Endothelial cell (in vitro differentiated cells): Measurements from ENCODE around the gene TMPRSS2. TPM values are rescaled to one million over a fixed set of nuclear protein-coding genes. Genes with fewer than 3 reads are reported as not detected.

ENCODE experiments used
- DNase-seq: peaks from one replicate; pipeline ENCODE4 v3.0.0; 2021; ENCODE audit warnings: low spot score
- H3K27ac Mint-ChIP-seq: one replicate; pipeline ENCODE4 v1.8.0; 2021; ENCODE audit warnings: mixed read lengths, inconsistent platforms; ENCODE audit not compliant: unreplicated experiment
- H3K27me3 Mint-ChIP-seq: one replicate; pipeline ENCODE4 v1.8.0; 2021; ENCODE audit warnings: mild to moderate bottlenecking, moderate library complexity, mixed read lengths, inconsistent platforms; ENCODE audit not compliant: unreplicated experiment
- H3K36me3 Mint-ChIP-seq: one replicate; pipeline ENCODE4 v1.8.0; 2021; ENCODE audit warnings: mild to moderate bottlenecking, low read depth, mixed read lengths, inconsistent platforms; ENCODE audit not compliant: unreplicated experiment
- H3K4me1 Mint-ChIP-seq: one replicate; pipeline ENCODE4 v1.8.0; 2021; ENCODE audit warnings: mild to moderate bottlenecking, mixed read lengths, inconsistent platforms; ENCODE audit not compliant: unreplicated experiment
- H3K4me3 Mint-ChIP-seq: one replicate; pipeline ENCODE4 v1.8.0; 2021; ENCODE audit warnings: mild to moderate bottlenecking, mixed read lengths, inconsistent platforms; ENCODE audit not compliant: unreplicated experiment
- H3K9me3 Mint-ChIP-seq: one replicate; pipeline ENCODE4 v1.8.0; 2021; ENCODE audit warnings: mixed read lengths, inconsistent platforms; ENCODE audit not compliant: unreplicated experiment
- total RNA-seq: library from RNA; stranded (reverse); fragmentation: NEBNext Ultra II Directional; extraction: Animal tissue kit (Norgen Biotek cat#: 25700); gene quantifications from one replicate; pipeline ENCODE4 v1.2.1, GENCODE V29; 2021; ENCODE audit not compliant: unreplicated experiment
- TF ChIP-seq, protein P1 (sequence below): fragments of 200-600 bp; sonication (generic); IDR thresholded peaks from one replicate; pipeline ENCODE4 v1.5.0; 2021; ENCODE audit warnings: antibody characterized with exemption; ENCODE audit not compliant: unreplicated experiment

TMPRSS2 gene
- total RNA-seq, 1 donor from 2014 or later, result 46.3 TPM

DNA sequence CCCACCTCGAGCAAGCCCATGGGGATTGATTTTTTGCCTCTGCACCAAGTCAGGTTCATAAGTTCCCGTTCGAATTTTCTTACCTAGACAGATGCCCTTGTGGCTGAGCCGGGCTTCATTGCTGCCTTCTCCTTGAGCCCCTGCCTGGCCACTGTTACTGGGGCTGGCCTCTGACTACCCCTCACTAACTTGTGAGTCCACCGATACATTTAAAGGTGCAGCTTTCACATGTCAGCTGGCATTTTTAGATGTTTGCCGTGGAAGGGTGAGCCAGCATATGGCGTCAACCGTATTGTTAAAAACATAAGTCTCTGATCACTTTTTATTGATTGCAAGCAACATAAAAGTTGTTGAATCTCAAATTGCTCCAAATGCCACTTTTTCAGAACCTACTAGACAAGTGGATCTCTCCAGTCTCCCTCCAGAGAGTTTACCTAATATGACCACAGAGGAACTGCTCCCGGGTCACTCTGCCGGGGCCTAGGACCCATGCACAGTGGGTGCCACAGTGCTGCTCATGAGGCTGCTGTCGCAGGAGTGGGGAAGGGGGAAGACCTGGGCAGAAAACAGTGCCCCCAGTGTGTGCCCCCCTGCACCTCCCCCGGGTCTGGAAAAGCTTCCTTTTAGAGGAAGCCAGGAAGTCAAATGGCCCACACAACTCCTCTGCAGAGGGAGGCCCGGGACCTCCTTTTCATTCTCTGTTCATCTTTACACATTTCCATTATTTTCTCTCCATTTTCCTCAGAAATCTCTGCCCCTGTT, 63.1 kb downstream of the TMPRSS2 start:
- peaks cover 7% of the 10 kb centered on the region for H3K4me1 Mint-ChIP-seq
- no peak for DNase-seq
- H3K27me3 Mint-ChIP-seq, result peaks cover 1% of the 10 kb centered on the region
- no peaks in the 10 kb centered on the region for H3K36me3 Mint-ChIP-seq
- no peak overlapping the region for H3K4me3 Mint-ChIP-seq
- no peak overlapping the region for H3K27ac Mint-ChIP-seq
- TF ChIP-seq, protein P1, sequence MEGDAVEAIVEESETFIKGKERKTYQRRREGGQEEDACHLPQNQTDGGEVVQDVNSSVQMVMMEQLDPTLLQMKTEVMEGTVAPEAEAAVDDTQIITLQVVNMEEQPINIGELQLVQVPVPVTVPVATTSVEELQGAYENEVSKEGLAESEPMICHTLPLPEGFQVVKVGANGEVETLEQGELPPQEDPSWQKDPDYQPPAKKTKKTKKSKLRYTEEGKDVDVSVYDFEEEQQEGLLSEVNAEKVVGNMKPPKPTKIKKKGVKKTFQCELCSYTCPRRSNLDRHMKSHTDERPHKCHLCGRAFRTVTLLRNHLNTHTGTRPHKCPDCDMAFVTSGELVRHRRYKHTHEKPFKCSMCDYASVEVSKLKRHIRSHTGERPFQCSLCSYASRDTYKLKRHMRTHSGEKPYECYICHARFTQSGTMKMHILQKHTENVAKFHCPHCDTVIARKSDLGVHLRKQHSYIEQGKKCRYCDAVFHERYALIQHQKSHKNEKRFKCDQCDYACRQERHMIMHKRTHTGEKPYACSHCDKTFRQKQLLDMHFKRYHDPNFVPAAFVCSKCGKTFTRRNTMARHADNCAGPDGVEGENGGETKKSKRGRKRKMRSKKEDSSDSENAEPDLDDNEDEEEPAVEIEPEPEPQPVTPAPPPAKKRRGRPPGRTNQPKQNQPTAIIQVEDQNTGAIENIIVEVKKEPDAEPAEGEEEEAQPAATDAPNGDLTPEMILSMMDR, result no peak
- H3K9me3 Mint-ChIP-seq, result no peaks in the 10 kb centered on the region

DNA sequence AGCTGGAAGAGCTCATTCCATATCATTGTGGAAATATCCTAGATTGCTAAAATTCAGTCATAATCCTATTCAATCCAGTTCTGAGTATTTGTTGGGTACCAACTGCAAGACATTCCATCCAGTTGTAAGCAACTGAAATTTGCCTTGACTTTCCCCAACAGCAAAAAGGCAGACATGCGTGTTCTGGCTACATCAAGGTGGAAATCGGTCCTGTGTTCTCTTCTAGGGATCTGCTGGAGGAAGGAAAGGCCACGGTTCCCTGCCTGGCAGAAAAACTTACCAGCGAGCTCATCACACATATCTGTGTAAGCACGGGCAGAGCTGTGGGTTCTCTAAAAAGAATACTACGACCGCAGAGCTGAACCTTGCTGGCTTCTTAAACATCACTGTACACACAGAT, 64.4 kb downstream of the TMPRSS2 start:
- Mint-ChIP-seq H3K9me3 (no peaks in the 10 kb centered on the region), H3K27me3 (no peaks in the 10 kb centered on the region), H3K27ac (no peak overlapping the region), H3K4me1 (peaks cover 7% of the 10 kb centered on the region), H3K36me3 (no peaks in the 10 kb centered on the region), H3K4me3 (no peak overlapping the region)
- DNase-seq, result no peak
- TF ChIP-seq, protein P1, result no peak

GRCh38 chr21:41442481-41443186, 65.3 kb downstream of the TMPRSS2 start:
- H3K4me1 Mint-ChIP-seq, result peaks cover 7% of the 10 kb centered on the region
- no peak overlapping the region for H3K27ac Mint-ChIP-seq
- no peak for DNase-seq
- TF ChIP-seq, protein P1, result no peak
- H3K36me3 Mint-ChIP-seq, result no peaks in the 10 kb centered on the region
- no peak overlapping the region for H3K4me3 Mint-ChIP-seq
- no peaks in the 10 kb centered on the region for H3K27me3 Mint-ChIP-seq
- no peaks in the 10 kb centered on the region for H3K9me3 Mint-ChIP-seq

DNA sequence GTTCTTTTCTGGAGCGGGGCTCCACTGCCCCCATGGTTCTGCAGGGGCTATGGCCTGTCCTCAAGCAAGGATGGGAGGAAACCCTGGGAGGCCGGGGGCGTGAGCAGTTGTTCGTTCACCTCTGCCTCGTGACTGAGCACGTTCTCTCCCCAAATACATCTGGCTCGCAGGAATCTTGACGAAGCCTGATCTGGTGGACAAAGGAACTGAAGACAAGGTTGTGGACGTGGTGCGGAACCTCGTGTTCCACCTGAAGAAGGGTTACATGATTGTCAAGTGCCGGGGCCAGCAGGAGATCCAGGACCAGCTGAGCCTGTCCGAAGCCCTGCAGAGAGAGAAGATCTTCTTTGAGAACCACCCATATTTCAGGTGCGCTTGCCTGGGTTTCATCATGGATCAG, 66.4 kb downstream of the TMPRSS2 start:
- TF ChIP-seq, protein P1, result no peak
- H3K4me3 Mint-ChIP-seq, result no peak overlapping the region
- H3K9me3 Mint-ChIP-seq, result no peaks in the 10 kb centered on the region
- no peak overlapping the region for H3K27ac Mint-ChIP-seq
- peaks cover under 1% of the 10 kb centered on the region for H3K36me3 Mint-ChIP-seq
- peaks cover 7% of the 10 kb centered on the region for H3K4me1 Mint-ChIP-seq
- no peak for DNase-seq
- no peaks in the 10 kb centered on the region for H3K27me3 Mint-ChIP-seq

- TF ChIP-seq, protein P1, result no peak
- Mint-ChIP-seq H3K4me1 (no peaks in the 10 kb centered on the region), H3K36me3 (peaks cover 6% of the 10 kb centered on the region), H3K4me3 (no peak overlapping the region), H3K27ac (no peak overlapping the region), H3K9me3 (no peaks in the 10 kb centered on the region), H3K27me3 (no peaks in the 10 kb centered on the region)
- no peak for DNase-seq
These were observed 68.7 kb downstream of the TMPRSS2 start for GRCh38 chr21:41439248-41439647.
